ENCODE data around the gene IGSF6.
"Not testable (repeated sequence)": the region's sequence is repeated elsewhere in the genome, so short reads cannot be mapped to it uniquely, and the experiment has no call there.

GRCh38 chr16:21629616-21630539, 22.5 kb downstream of the IGSF6 start:
- TF ChIP-seq CTCF (IDR thresholded peaks at IDR 0.05); SIN3A (IDR thresholded peaks at IDR 0.05; ENCODE audit: borderline replicate concordance, insufficient read depth, low read depth, low read length); POLR2AphosphoS5 (IDR thresholded peaks at IDR 0.05; ENCODE audit: low read depth, low read length); REST (IDR thresholded peaks at IDR 0.05; ENCODE audit: insufficient read depth in 1 of 2, low read depth in 2 of 2, low read length in 1 of 2); TCF7L2 (IDR thresholded peaks at IDR 0.05; ENCODE audit: low read depth, low read length): not testable (repeated sequence)

Measured in Panc1 (cell line).